Embryonic facial prominence (tissue), 1 donor: ENCODE measurements around the gene LILRB2.
"Not testable (repeated sequence)": the region's sequence is repeated elsewhere in the genome, so short reads cannot be mapped to it uniquely, and the experiment has no call there.

Experiments
- DNase-seq: peaks from one replicate; pipeline ENCODE4 v3.0.0-alpha.2; 2016; ENCODE audit errors: extremely low spot score

Gene LILRB2

GRCh38 chr19:54281007-54281728 lies at the start of gene LILRB2:
LILRB2 (minus strand) TSS chr19:54281110; CDS start chr19:54280496, 614 bp downstream.
- DNase-seq = no peak

DNA sequence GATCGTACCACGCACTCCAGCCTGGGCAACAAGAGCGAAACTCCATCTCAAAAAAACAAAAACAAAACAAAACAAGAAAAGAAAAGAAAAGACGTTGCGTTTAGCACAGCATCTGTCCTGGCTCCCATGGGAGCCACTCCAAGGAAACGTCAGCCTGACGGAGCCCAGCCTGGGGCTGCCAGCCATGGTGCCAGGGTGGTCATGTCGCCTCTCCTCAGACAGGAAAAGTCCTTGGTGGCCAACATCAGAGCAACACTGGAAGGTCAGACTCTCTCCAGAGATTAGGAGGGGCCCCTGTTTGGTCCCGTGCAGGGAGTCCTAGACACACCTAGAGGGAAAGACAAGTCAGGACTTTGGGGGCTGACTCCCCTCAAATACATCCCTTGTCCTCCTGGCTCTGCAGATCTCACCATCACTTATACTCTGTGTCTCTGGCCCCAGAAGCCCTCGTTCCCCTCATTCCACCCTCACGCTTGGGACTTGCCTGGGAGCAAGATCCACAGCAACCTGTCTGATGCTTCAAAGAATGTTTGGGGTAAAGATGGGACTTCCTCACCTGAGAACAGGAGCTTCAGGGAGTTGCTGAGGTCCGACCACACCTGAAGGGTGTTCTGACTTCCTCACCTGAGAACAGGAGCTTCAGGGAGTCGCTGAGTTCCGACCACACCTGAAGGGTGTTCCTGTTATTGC lies 48.7 kb upstream of the LILRB2 start:
- no peak for DNase-seq

GRCh38 chr19:54328781-54329180 lies 47.9 kb upstream of the LILRB2 start:
- not testable (repeated sequence) for DNase-seq

GRCh38 chr19:54325631-54326030 lies 44.7 kb upstream of the LILRB2 start:
- DNase-seq = no peak

- no peak for DNase-seq
Measured at GRCh38 chr19:54325194-54325621, 44.3 kb upstream of the LILRB2 start.

GRCh38 chr19:54324071-54324470 lies 43.2 kb upstream of the LILRB2 start:
- DNase-seq = no peak

- DNase-seq = not testable (repeated sequence)
Measured at GRCh38 chr19:54322934-54323333, 42.0 kb upstream of the LILRB2 start.

DNA sequence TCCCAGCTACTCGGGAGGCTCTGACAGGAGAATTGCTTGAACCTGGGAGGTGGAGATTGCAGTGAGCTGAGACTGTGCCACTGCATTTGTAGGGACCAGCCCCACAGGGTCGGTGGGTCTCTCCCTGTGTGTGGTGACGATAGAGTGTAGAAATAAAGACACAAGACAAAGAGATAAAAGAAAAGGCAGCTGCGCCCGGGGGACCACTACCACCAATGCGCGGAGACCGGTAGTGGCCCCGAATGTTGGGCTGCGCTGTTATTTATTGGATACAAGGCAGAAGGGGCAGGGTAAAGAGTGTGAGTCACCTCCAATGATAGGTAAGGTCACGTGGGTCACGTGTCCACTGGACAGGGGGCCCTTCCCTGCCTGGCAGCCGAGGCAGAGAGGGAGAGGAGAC lies 41.4 kb upstream of the LILRB2 start:
- not testable (repeated sequence) for DNase-seq

DNA sequence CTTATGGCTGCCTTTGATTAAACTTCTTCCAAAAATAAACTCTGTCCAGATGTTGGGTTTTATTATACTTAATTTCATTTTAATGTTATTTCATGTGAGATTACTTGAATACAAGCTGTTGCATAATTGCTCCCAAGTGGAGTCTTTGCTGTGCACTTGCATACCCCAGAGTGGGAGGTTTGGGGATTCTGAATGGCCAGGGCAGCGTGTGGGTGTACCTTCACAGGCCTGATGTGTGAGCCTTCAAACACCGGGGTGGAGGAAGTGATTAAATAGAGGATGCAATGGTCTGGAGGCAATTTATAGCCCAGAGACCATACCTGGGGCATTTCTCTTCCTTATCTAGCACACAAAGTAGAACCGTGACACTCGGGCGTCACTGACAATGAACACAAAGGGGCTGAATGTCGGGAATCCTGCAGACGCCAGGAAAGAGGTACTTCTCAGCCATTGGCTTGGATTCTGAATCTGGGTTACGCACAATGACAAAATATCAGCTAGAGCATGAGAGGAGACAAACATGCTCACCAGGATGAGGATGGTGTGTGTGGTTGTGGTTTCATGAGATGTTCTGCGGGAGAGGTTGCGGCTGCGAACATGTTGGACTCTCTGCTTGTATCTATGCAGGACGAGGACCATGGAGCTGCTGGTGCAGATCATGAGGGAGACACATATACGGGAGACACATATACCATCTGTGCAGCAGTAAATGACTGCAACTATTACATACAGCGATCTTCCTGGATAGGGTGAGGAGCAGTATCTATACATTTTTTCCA lies 39.2 kb upstream of the LILRB2 start:
- no peak for DNase-seq

- DNase-seq = no peak
Measured at GRCh38 chr19:54319049-54319448, 38.1 kb upstream of the LILRB2 start.

DNA sequence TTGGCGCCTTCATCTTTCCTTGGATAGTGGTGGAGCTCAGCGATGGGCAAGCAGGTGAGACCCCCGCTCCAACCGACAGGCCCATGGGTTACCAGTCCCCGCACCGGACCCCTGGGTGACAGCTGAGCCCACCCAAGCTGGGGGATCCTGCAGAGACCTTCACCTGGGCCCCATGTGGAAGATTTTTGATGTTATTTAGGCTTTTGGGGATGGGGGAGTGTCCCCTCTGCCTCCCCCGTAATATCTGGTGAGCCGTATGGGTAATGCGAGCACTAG lies 37.0 kb upstream of the LILRB2 start:
- DNase-seq = no peak

DNA sequence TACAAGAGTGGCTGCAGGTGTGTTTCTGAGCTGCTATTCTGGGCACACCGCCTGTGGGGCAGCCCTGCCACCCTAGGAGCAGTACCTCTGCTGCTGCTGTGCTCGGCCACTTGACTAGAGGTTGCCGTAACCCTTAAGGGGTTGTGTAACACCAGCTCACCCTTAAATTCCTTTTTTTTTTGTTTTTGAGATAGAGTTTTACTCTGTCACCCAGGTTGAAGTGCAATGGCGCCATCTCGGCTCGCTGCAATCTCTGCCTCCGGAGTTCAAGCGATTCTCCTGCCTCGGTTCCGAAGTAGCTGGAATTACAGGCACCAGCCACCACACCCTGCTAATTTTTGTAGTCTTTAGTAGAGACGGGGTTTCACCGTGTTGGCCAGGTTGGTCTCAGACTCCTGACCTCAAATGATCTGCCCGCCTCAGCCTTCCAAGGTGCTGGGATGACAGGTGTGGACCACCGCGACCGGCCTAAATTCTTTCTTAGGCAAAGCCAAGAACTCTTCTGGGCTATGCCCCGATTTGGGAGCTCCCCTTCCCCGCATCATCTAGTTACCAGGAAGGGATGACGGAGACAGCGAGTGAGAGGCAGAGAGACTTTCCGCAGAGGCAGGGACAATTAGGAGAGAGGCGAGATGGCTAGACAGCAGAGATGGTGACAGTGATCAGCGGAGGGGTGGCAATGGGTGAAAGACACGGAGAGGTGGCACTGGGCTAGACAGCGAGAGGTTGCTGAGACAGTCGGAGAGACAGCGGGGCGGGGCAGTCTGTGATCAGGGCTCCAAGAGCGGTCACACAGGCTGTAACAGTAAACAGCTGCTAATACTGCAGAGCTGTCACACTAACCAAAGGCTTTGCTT lies 36.4 kb upstream of the LILRB2 start:
- DNase-seq = no peak

GRCh38 chr19:54316746-54317107 lies 35.8 kb upstream of the LILRB2 start:
- no peak for DNase-seq

GRCh38 chr19:54315956-54316355 lies 35.0 kb upstream of the LILRB2 start:
- no peak for DNase-seq

DNA sequence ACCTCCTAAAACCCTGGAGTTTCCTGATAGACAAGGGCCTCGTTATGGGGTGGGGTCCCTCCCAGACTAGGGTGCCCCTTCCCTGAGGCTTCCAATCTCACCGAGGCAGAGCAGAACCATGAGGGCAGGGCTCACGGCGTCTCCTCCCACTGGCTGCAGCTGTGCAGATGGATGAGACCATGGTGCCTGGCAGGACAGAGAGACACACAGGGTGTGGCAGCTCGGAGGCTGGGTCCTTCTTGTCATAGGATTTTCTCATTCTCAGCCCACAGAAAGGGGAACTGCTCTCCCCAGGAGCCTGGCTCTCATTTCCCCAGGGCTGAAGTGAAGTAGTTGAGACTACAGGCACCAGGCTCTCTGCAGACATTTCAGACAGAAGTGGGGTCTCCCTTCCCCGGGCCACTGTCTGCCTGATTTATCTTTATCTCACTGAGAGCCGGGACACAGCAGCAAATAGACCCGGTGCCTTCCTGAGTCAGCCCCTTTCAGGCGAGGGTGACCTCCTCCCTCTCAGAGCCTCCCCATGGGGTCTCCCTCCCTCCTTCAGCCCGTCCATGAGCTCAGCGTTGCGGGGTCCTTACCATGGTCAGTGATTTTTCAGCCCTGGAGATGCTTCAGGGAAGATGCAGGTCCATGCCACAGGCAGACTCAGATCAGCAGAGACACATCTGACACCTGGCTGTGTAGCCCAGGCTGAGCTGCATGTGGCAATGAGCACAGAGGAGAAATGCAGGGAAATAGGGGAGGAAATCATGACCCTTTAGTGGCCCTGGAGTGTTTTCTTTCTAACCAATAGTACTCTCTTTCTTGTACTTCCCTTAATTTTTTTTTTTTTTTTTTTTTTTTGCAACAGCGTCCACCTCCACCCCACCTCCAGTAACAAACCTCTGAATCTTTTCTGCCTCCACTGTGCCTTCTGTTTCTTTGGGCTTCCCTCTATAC lies 31.8 kb upstream of the LILRB2 start, which contains the start of gene LILRA5:
Gene LILRA5 (minus strand): TSS at position 731 of the 942 bp plus-strand sequence. CDS start 147 bp downstream, at position 584.
- no peak for DNase-seq

DNA sequence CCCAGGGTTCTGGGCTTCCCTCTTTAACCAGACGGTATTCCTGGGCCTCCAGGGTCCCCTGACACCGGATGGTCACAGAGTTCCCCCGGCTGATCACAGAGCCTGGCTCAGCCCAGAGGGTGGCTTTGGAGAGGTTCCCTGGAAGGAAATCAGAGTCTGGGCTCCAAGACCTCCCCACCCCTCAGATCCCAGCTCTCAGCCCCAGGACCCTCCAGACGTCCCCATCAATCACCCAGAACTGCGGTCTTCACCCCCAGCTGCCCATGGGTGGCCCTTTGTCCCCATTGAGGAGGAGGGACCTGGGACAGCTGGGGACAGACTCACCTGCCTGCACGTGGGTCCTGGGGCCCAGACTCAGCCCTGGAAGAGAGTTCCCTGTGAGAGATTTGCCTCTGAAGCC lies 31.1 kb upstream of the LILRB2 start:
- no peak for DNase-seq

DNA sequence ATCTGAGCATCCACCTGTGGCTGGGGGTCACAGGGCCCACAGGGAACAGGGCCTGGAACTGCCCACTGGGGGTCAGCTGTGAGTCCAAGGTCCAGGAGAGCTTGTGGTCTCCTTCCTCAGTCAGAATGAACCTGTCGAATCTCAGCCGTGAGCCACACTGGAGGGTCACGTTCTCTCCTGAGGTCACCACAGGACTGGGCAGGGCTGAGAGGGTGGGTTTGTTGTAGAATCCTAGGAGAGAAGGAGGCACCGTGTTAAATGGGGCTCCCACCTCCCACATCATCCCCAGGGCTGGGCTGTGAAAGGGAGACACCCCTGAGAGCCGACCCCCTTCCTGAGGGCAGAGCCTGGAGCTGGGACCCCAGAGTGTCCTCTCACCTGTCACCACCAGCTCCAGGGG lies 30.6 kb upstream of the LILRB2 start:
- no peak for DNase-seq

- no peak for DNase-seq
Measured at GRCh38 chr19:54310543-54310942, 29.6 kb upstream of the LILRB2 start.

DNA sequence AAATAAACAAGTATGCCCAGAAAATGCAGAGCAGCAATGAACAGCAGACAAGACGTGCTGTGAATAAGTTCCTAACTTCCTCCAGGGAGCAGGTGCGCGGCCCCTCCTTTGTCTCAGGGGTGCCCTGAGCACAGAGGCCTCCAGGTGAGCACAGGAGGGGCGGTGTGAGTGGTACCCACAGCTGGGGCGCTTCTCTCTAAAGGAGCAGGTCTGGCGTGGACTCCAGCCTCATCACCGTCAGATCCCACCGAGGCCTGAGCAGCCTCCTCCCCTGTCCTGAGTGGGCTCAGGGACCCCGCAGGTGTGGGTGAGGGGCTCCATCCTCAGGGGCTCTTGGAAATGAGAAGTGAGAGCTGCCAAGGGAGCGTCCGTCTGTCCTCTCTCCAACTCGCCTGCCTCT lies 28.9 kb upstream of the LILRB2 start:
- DNase-seq = no peak

- DNase-seq = no peak
Measured at GRCh38 chr19:54307389-54308020, 26.6 kb upstream of the LILRB2 start.
